Stimulated activated naive CD4-positive, alpha-beta T cell (primary cell): Measurements from ENCODE around the gene PDZRN4.
"Not testable (repeated sequence)": the region's sequence is repeated elsewhere in the genome, so short reads cannot be mapped to it uniquely, and the experiment has no call there.

Experiments used
- DNase-seq, 6 experiments: peaks; one replicate each; lab custom pipeline; 2025; lab: John Stamatoyannopoulos, UW

The PDZRN4 gene

GRCh38 chr12:41511247-41511646 lies 323.1 kb downstream of the PDZRN4 start:
- DNase-seq: no peak

GRCh38 chr12:41512497-41512896 lies 324.4 kb downstream of the PDZRN4 start:
- DNase-seq: no peak

- no peak for DNase-seq
Observed at GRCh38 chr12:41514021-41514777, 326.1 kb downstream of the PDZRN4 start.

GRCh38 chr12:41514907-41515306 lies 326.8 kb downstream of the PDZRN4 start:
- no peak for DNase-seq

- DNase-seq: no peak
Observed at GRCh38 chr12:41515953-41516352, 327.8 kb downstream of the PDZRN4 start.

GRCh38 chr12:41520869-41521268 lies 332.7 kb downstream of the PDZRN4 start:
- no peak for DNase-seq

GRCh38 chr12:41521872-41522379 lies 333.8 kb downstream of the PDZRN4 start:
- no peak for DNase-seq

GRCh38 chr12:41527062-41527461 lies 338.9 kb downstream of the PDZRN4 start:
- no peak for DNase-seq

GRCh38 chr12:41527534-41528116 lies 339.5 kb downstream of the PDZRN4 start:
- no peak for DNase-seq

- no peak for DNase-seq
Observed at GRCh38 chr12:41528874-41529273, 340.8 kb downstream of the PDZRN4 start.

- no peak for DNase-seq
Observed at GRCh38 chr12:41530441-41530840, 342.3 kb downstream of the PDZRN4 start.

GRCh38 chr12:41531147-41531829 lies 343.2 kb downstream of the PDZRN4 start:
- no peak for DNase-seq

GRCh38 chr12:41532072-41532471 lies 344.0 kb downstream of the PDZRN4 start:
- no peak for DNase-seq

GRCh38 chr12:41536813-41537490 lies 348.8 kb downstream of the PDZRN4 start:
- DNase-seq: no peak

GRCh38 chr12:41537522-41537921 lies 349.4 kb downstream of the PDZRN4 start:
- DNase-seq: no peak

GRCh38 chr12:41545761-41546160 lies 357.6 kb downstream of the PDZRN4 start:
- no peak for DNase-seq

GRCh38 chr12:41547071-41547470 lies 359.0 kb downstream of the PDZRN4 start:
- not testable (repeated sequence) for DNase-seq

GRCh38 chr12:41548926-41549325 lies 360.8 kb downstream of the PDZRN4 start:
- DNase-seq: no peak

- no peak for DNase-seq
Observed at GRCh38 chr12:41552588-41552987, 364.5 kb downstream of the PDZRN4 start.

GRCh38 chr12:41556176-41556575 lies 368.1 kb downstream of the PDZRN4 start:
- DNase-seq: no peak

GRCh38 chr12:41557344-41557743 lies 369.2 kb downstream of the PDZRN4 start:
- DNase-seq: no peak

GRCh38 chr12:41558671-41559070 lies 370.6 kb downstream of the PDZRN4 start:
- DNase-seq: no peak
